Measurements from ENCODE around the gene SLC15A3.

The SLC15A3 gene

DNA sequence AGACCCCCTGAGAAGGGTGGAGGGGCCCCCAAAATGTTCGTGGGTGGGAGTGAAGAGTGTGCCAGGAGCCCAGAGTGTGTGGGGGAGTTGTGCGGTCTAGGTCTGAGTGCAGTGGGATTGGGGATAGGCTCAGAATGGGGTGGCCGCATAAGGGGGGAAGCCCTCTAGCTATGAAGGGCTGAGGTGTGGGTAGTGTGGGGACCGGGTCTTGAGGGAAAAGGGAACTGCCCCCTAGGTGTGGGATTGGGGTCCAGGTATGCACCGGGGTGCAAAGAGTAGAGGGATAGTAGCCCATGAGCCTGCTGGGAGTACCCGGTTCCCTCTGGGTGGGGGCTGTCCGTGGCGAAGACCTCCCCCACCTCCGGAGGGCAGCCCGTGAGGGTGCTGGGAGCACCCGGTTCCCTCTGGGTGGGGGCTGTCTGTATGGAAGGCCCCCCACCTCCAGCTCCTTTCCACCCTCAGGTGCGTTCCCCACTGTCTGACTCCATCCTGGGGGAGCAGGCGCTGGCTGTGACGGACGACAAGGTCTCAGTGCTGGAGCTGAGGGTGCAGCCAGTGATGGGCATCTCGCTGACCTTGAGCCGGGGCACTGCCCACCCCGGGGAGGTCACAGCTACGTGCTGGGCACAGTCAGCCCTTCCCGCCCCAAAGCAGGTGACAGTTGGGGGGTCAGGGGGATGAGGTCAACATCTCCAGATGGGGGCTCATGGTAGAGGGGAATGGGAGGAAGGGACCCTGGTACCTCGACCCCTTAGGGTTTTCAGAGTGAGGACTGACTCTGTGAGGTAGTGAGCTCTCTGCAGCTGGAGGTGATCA is 17.0 kb downstream of the SLC15A3 start:
- ATAC-seq, result no peak
- Mint-ChIP-seq H3K9me3 (no peaks in the 10 kb centered on the region), H3K27me3 (peaks cover under 1% of the 10 kb centered on the region), H3K36me3 (ENCODE audit: low read depth) (no peaks in the 10 kb centered on the region), H3K4me3 (no peak overlapping the region), H3K27ac (no peak overlapping the region), H3K4me1 (no peaks in the 10 kb centered on the region)
- DNase-seq, result no peak

DNA sequence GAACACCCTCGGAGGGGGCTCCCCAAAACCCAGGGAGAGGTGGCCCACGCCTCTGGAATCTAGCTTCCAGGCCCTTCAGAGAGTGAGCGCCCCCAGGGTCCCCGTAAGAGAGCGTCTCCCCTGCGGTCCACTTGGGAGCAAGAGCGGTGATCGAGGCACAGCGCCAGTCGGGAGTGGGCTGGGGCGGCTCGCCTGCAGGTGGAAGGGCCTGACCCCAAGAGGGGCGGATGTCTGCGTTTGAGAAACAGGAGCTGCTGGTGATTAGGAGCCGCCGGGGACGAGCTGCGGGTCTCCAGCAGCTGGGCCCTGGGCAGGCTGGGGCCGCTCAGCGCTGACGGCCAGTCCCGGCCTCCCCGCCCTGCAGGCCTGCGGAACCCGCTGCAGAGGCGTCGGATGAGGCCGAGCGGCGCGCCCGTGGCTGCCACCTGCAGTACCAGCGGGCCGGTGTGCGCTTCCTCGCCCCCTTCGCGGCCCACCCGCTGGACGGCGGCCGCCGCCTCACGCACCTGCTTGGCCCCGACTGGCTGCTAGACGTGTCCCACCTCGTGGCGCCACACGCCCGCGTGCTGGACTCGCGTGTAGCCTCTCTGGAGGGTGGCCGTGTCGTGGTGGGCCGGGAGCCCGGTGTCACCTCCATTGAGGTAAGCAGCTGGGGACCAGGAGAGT is 17.7 kb downstream of the SLC15A3 start:
- H3K4me1 Mint-ChIP-seq, result no peaks in the 10 kb centered on the region
- H3K27ac Mint-ChIP-seq, result no peak overlapping the region
- no peak overlapping the region for H3K4me3 Mint-ChIP-seq
- DNase-seq (no peak), ATAC-seq (no peak)
- H3K27me3 Mint-ChIP-seq, result peaks cover 3% of the 10 kb centered on the region
- no peaks in the 10 kb centered on the region for H3K9me3 Mint-ChIP-seq
- H3K36me3 Mint-ChIP-seq (ENCODE audit: low read depth), result no peaks in the 10 kb centered on the region

DNA sequence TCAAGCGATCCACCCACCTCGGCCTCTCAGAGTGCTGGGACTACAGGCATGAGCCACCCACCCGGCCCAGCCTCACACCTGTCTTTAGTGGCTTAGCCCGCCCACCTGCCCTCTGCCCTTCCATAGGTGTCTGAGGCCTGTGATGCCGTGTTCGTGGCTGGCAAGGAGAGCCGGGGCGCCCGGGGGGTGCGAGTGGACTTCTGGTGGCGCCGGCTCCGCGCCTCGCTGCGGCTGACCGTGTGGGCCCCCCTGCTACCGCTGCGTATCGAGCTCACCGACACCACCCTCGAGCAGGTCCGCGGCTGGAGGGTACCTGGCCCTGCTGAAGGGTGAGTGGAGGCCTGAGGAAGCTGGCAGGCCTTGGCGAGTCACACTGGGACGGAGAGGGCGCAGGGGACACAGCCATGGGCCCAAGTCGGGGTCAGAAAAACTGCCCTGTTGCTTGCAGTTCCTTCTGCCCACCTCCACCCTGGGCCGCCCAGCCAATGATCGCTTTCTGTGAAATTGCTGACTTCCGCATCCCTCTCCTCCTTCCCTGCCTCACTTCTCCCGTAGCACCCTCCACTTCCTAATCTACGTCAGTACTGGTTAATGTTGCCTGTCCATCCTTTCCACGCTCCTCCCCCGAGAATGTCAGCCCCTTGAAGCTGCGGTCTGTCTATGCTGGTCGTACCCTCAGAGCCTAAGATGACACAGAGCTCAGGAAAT is 18.4 kb downstream of the SLC15A3 start:
- no peaks in the 10 kb centered on the region for H3K4me1 Mint-ChIP-seq

DNA sequence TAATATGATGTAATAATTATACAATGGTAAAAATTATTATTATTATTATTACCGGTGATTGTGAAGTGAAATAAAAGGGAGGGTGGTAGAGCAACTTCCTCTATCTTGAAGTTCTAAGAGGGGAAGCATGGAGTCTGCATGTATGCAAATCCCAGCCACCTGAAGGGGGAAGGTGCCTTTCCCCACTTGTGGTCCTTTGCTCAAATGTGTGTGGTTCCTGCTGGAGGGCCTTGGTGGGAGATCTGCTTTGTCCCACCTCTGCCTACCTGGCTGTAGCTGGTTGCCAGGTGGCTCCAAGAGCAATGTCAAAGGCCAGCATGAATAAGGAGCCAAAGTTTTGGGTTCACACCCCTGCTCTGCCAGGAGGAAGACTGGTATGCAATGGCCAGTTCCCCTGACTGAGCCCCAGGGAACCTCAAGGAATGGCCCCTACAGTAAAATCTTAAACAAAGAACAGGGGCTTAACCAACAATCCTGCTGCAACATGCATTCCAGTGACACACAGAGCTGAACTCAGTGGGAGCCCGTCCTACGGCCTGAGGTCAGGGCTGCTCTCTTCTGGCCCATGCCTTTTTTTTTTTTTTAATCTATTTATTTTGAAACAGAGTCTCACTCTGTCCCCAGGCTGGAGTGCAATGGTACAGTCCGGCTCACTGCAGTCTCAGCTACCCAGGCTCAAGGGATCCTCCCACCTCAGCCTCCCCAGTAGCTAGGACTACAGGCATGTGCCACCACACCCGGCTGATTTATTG is 19.2 kb downstream of the SLC15A3 start:
- Mint-ChIP-seq H3K27ac (no peak overlapping the region), H3K9me3 (no peaks in the 10 kb centered on the region), H3K4me3 (no peak overlapping the region), H3K27me3 (peaks cover 3% of the 10 kb centered on the region), H3K36me3 (ENCODE audit: low read depth) (no peaks in the 10 kb centered on the region), H3K4me1 (no peaks in the 10 kb centered on the region)
- DNase-seq (no peak), ATAC-seq (no peak)

More for the DNA sequence above, 18.4 kb downstream of the SLC15A3 start:
- no peak overlapping the region for H3K27ac Mint-ChIP-seq
- no peaks in the 10 kb centered on the region for H3K36me3 Mint-ChIP-seq (ENCODE audit: low read depth)
- ATAC-seq (no peak), DNase-seq (no peak)
- peaks cover 3% of the 10 kb centered on the region for H3K27me3 Mint-ChIP-seq
- no peak overlapping the region for H3K4me3 Mint-ChIP-seq
- H3K9me3 Mint-ChIP-seq, result no peaks in the 10 kb centered on the region

DNA sequence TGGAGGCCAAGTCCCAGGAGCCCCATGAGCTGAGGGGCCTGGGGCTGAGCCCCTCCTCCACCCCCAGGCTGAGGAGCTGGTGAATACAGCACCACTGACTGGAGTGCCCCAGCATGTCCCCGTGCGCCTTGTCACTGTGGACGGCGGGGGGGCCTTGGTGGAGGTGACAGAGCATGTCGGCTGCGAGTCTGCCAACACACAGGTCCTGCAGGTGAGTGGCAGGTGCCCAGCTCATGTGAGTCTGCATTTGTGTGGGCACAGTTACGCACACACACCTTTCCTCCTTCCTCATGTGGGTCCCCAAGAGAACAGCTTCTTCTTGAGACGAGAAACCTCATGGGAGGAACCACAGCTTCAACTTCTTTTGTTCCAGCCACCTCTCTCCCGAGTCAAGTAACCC is 20.1 kb downstream of the SLC15A3 start:
- no peak overlapping the region for H3K4me3 Mint-ChIP-seq
- DNase-seq (no peak), ATAC-seq (no peak)
- no peak overlapping the region for H3K27ac Mint-ChIP-seq
- H3K36me3 Mint-ChIP-seq (ENCODE audit: low read depth), result no peaks in the 10 kb centered on the region
- no peaks in the 10 kb centered on the region for H3K9me3 Mint-ChIP-seq
- peaks cover 5% of the 10 kb centered on the region for H3K27me3 Mint-ChIP-seq
- H3K4me1 Mint-ChIP-seq, result no peaks in the 10 kb centered on the region

DNA sequence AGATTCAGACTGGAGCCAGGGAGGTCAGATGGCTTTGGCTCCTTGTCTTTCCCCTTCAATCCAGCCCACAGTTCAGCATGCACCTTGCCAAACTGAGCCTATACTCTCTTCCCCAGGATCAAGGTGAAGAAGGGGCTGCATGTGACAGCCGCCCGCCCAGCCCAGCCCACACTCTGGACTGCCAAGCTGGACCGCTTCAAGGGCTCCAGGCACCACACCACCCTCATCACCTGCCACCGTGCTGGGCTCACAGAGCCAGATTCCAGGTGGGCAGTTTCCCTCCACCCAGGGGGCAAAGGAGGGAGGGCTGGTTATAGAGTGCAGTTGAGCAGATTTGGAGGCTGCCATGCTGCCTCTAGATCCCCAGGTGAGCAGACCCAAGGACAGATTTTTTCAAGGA is 21.6 kb downstream of the SLC15A3 start:
- no peak overlapping the region for H3K27ac Mint-ChIP-seq
- H3K4me1 Mint-ChIP-seq, result peaks cover 8% of the 10 kb centered on the region
- H3K36me3 Mint-ChIP-seq (ENCODE audit: low read depth), result no peaks in the 10 kb centered on the region
- H3K9me3 Mint-ChIP-seq, result no peaks in the 10 kb centered on the region
- ATAC-seq (no peak), DNase-seq (no peak)
- peaks cover 16% of the 10 kb centered on the region for H3K27me3 Mint-ChIP-seq
- H3K4me3 Mint-ChIP-seq, result no peak overlapping the region

DNA sequence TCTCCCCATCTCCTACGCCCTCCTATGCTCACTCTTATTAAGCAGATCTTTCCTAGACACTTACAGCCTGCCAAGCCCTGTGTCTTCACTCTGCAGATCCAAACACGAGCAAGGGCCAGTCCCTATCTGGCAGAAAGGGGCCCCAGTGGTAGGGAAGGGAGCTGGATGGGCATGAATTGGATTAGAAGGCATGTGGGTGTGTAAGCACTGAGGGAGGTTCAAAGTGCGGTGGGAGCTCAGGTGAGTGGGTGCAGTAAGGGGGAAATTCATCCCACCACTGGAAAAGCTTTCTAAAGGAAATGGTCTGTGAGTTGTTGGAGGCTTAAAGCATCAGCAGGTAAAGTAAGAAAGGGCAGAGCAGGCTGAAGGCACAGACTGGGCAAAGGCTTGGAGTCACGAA is 22.2 kb downstream of the SLC15A3 start:
- Mint-ChIP-seq H3K4me1 (peaks cover 14% of the 10 kb centered on the region), H3K27ac (no peak overlapping the region), H3K4me3 (no peak overlapping the region), H3K36me3 (ENCODE audit: low read depth) (no peaks in the 10 kb centered on the region), H3K9me3 (no peaks in the 10 kb centered on the region), H3K27me3 (peaks cover 22% of the 10 kb centered on the region)
- no peak for ATAC-seq
- no peak for DNase-seq

DNA sequence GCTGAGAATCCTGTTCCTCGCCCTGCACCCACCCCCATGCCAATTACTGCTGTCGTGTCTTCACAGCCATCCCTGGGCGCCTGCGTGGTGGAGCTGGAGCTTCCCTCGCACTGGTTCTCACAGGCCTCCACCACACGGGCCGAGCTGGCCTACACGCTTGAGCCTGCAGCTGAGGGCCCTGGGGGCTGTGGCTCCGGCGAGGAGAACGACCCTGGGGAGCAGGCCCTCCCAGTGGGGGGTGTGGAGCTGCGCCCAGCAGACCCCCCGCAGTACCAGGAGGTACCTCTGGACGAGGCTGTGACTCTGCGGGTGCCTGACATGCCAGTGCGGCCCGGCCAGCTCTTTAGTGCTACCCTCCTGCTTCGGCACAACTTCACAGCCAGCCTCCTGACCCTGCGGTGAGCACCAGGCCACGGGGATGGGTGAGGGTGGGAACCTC is 23.4 kb downstream of the SLC15A3 start:
- Mint-ChIP-seq H3K36me3 (ENCODE audit: low read depth) (peaks cover under 1% of the 10 kb centered on the region), H3K4me3 (no peak overlapping the region), H3K4me1 (peaks cover 18% of the 10 kb centered on the region), H3K27me3 (peaks cover 22% of the 10 kb centered on the region), H3K9me3 (no peaks in the 10 kb centered on the region), H3K27ac (no peak overlapping the region)
- DNase-seq (no peak), ATAC-seq (no peak)

DNA sequence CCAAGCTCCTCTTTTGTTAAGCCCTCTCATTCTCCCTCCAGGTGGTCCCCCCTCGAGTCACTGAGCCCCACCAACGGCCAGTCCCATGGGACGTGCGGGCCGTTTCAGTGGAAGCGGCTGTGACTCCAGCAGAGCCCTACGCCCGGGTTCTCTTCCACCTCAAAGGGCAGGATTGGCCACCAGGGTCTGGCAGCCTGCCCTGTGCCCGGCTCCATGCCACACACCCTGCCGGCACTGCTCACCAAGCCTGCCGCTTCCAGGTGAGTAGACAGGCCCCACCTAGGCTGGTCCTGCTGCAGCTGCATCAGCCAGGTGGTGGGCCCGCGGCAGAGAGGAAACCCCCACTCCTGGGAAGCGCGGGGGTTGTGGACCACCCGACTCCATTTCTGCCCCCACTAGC is 24.4 kb downstream of the SLC15A3 start:
- ATAC-seq, result no peak
- Mint-ChIP-seq H3K4me1 (peaks cover 20% of the 10 kb centered on the region), H3K27ac (no peak overlapping the region), H3K4me3 (no peak overlapping the region), H3K36me3 (ENCODE audit: low read depth) (peaks cover 6% of the 10 kb centered on the region), H3K9me3 (no peaks in the 10 kb centered on the region), H3K27me3 (peaks cover 26% of the 10 kb centered on the region)
- DNase-seq, result no peak

DNA sequence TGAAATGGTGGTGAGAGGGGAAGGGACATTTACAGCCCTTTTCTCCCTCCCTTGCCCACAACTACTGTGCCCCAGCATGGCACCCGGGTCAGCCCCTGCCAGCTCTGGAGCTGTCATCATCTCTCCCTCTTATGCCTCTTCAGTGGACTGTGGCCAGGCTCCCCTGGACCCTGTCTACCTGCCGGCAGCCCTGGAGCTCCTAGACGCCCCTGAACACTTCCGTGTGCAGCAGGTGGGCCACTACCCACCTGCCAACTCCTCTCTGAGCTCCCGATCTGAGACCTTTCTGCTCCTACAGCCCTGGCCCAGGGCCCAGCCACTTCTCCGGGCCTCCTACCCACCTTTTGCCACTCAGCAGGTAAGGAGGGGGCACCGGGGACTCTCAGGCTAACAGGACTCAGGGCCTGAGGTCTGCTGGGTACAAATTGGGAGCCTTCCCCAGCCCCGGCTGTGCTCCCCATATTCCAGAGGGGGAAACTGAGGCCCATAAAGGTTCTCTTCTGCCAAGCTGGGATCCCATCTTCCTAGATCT is 24.8 kb downstream of the SLC15A3 start:
- no peaks in the 10 kb centered on the region for H3K9me3 Mint-ChIP-seq
- H3K36me3 Mint-ChIP-seq (ENCODE audit: low read depth), result peaks cover 9% of the 10 kb centered on the region
- no peak overlapping the region for H3K27ac Mint-ChIP-seq
- peaks cover 20% of the 10 kb centered on the region for H3K4me1 Mint-ChIP-seq
- peaks cover 26% of the 10 kb centered on the region for H3K27me3 Mint-ChIP-seq
- DNase-seq (no peak), ATAC-seq (no peak)
- no peak overlapping the region for H3K4me3 Mint-ChIP-seq

DNA sequence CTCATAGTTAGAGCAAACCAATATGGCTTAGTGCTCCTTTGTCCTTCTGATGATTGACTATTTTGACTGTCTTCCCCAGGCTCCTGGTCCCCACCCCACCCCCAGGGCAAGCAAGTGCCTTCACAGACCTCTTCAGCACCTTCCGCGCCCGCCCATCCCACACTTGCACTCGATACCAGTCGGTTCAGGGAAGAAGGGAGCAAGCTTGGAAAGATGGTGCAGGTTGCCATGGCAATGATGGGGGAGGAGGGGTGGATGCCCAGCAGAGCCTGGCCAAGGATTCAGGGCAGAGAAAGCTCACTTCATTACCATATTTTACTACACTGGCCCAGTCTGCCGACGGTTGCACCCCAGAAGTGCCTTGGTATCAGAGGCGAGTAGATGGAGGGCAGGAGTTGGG is 25.5 kb downstream of the SLC15A3 start:
- peaks cover 20% of the 10 kb centered on the region for H3K4me1 Mint-ChIP-seq

DNA sequence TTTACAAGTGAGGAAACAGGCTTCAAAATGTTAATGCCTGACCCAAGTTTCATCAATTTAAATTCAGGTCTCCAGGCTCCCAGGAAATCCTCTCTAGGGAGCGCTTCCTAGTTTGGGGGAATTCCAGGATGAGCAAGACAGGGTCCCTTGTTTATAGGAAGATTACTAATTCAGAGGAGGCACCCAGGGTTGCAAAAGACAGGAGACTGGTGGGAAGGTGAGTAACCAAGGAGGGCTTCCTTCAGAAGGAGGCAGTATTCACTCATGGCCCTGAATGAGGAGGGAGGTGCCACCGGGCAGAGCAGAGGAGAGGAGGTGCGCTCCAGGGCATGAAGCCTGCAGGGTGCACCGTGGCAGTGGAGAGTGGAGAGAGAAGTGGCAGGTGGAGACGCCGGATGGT is 26.1 kb downstream of the SLC15A3 start:
- DNase-seq (no peak), ATAC-seq (peak; percentile 48)
- Mint-ChIP-seq H3K27ac (peak overlapping the region; percentile 22), H3K36me3 (ENCODE audit: low read depth) (peaks cover 20% of the 10 kb centered on the region), H3K27me3 (peaks cover 26% of the 10 kb centered on the region), H3K9me3 (no peaks in the 10 kb centered on the region), H3K4me3 (no peak overlapping the region), H3K4me1 (peaks cover 20% of the 10 kb centered on the region)

More for the DNA sequence above, 25.5 kb downstream of the SLC15A3 start:
- H3K27ac Mint-ChIP-seq, result no peak overlapping the region
- ATAC-seq (no peak), DNase-seq (no peak)
- peaks cover 26% of the 10 kb centered on the region for H3K27me3 Mint-ChIP-seq
- H3K9me3 Mint-ChIP-seq, result no peaks in the 10 kb centered on the region
- no peak overlapping the region for H3K4me3 Mint-ChIP-seq
- H3K36me3 Mint-ChIP-seq (ENCODE audit: low read depth), result peaks cover 13% of the 10 kb centered on the region

DNA sequence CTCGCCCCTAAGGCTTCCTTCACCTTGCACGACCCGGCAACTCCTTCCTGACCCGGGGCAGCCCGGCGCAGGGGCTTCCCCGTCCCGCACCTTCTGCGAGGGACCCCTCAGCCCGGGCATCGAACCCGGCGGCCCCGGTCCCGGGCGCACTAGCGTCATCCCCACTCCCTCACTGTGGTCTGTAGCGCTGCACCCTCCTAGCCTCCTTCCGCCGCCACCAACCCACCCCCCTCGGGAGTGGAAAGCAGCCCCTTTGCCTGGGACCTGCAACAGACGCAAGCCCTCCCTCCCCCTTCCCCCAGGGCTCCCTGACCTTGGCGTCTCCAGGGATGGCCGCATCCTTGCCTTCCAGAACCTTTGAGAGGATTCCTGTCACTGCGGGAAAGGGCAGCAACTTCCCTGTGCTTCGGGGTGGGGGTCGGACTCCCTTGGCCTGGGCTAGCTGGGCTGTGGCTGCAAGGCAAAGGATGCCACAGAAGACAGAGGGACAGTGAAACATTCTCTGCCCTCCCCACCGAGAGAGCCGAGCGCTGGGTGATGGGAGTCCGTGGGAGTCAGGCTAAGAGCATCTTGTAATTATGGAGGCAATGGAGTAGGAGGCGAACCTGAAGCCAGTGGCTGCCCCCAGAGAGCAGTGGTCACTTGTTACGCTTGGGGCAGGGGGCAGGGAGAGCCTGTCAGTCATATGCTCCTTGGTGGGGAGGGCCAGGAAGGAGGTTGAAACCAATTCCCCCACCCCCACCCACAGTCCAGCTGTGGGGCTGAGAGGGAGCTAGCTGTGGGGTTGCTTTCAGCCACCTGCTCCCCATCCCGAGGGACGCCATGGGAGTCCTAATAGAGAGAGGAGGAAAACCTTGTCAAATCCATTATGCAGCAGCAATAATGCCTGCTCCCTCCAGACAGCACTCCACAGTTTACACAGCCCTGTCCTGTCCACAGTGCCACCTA is 26.8 kb downstream of the SLC15A3 start:
- H3K36me3 Mint-ChIP-seq (ENCODE audit: low read depth), result peaks cover 26% of the 10 kb centered on the region
- ATAC-seq (no peak), DNase-seq (no peak)
- peaks cover 20% of the 10 kb centered on the region for H3K4me1 Mint-ChIP-seq
- no peaks in the 10 kb centered on the region for H3K9me3 Mint-ChIP-seq
- H3K27ac Mint-ChIP-seq, result no peak overlapping the region
- peak overlapping the region; percentile 54 for H3K4me3 Mint-ChIP-seq
- H3K27me3 Mint-ChIP-seq, result peaks cover 26% of the 10 kb centered on the region

Measured in activated naive CD8-positive, alpha-beta T cell treated with anti-CD3 and anti-CD28 coated beads, Interleukin-2, amount 50 U/mL, for 24 hours (primary cell).